Activated CD8-positive, alpha-beta memory T cell treated with anti-CD3 and anti-CD28 coated beads for 24 hours (primary cell): ENCODE results near the gene EIF4E2.

ENCODE experiments used
- DNase-seq: peaks from one replicate; pipeline ENCODE4 v3.0.0-alpha.2; 2020

Gene EIF4E2, protein sequence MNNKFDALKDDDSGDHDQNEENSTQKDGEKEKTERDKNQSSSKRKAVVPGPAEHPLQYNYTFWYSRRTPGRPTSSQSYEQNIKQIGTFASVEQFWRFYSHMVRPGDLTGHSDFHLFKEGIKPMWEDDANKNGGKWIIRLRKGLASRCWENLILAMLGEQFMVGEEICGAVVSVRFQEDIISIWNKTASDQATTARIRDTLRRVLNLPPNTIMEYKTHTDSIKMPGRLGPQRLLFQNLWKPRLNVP

GRCh38 chr2:232550354-232551249 is at the start of gene EIF4E2, which contains the start of gene TIGD1:
Gene EIF4E2 (plus strand): TSS chr2:232550689. CDS start chr2:232550725, 36 bp downstream.
Gene TIGD1 (minus strand): TSS chr2:232550557. CDS start chr2:232549882, 675 bp downstream.
- peak; percentile 96 for DNase-seq

GRCh38 chr2:232501331-232501771 is 49.1 kb upstream of the EIF4E2 start:
- no peak for DNase-seq

DNA sequence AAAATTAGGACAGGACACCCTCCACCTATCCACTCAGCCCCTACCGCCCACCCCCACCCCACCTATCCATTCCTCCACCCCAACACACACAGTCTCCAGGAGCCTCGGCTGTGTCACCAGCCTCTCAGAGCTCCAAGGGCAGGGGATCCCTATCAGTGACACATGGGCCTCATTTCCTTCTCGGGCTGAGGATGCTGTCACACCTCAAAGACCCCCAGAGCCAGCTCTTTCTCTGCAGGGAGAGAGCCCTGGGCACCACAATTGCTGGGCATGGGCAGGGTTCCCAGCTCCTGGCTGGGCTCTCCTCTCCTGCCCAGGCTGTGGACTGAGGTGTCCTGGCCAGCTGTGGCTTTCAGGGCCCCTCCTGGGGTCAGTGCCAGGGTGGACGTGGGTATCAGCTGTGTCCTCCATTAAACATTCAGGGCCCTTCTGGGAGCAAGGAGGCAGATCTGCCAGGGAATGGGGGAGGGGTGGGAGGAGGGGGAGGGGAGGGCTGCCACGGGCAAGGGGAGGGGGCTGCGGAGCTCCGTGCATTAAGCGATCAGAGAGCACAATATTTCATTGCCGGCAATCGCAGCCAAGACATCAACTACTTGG is 48.6 kb upstream of the EIF4E2 start:
- no peak for DNase-seq

GRCh38 chr2:232502511-232502910 is 48.0 kb upstream of the EIF4E2 start:
- no peak for DNase-seq

DNA sequence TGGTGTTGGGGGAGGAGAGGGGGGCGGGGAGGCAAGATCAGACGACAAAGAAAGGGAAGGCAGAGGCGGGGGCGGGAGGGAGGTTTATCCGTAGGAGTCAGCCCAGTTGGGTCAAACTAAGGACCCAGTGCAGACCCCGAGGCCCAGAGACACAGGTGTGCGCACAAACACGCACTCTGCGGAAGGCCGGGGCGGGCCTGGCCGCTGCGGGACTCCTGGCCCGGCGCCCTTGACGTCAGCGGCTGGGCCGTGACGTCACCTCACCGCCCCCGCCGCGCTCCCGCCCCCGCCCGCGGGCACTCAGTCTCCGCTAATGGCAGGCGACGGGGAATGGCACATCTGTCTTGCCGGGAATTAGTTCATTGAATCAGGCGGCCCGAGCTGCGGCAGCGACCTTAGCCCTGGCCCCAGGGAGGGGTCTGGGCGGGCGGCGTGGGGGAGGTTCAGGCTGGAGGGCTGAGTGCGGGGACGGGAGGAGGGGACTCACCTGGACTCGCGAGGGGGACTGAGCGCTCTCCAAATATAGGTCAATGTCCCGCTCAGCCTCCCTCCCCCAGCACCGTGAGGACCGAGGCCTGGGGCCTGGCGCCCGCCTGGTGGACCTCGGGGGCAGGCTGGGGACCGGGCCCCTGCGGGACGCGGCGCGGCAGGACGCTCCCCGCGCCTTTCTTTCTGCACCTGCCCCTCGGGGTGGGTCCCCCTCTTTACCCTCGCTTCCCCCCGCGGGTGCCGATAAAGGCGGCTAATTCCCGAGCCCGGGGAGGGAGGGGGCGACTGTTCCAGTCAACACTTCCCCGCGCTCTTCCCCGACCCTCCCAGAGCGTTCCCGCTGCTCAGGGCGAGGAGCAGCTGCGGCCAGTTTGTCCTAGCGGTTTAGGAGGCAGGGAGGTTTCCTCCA is 47.3 kb upstream of the EIF4E2 start:
- DNase-seq: peak; percentile 70

- no peak for DNase-seq
Observed at GRCh38 chr2:232503809-232504323, 46.6 kb upstream of the EIF4E2 start.

DNA sequence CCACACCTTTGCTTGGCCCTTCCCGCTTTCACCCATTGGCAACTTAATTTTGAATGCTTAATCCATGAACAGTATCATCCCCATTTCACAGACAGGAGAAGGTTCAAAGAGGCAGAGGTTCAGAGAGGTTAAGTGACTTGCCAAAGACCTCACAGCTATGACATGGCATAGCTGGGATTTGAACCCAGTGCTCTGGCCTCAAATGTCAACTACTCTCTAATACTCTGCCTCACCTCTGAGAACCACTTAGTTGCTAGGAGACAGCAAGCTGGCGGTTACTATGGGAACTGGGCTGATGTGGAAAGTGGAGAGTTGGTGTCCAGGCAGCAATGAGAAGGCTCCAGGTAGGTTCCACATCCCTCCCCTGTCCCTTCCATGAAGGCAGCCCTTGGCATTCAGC is 46.1 kb upstream of the EIF4E2 start:
- DNase-seq: no peak

DNA sequence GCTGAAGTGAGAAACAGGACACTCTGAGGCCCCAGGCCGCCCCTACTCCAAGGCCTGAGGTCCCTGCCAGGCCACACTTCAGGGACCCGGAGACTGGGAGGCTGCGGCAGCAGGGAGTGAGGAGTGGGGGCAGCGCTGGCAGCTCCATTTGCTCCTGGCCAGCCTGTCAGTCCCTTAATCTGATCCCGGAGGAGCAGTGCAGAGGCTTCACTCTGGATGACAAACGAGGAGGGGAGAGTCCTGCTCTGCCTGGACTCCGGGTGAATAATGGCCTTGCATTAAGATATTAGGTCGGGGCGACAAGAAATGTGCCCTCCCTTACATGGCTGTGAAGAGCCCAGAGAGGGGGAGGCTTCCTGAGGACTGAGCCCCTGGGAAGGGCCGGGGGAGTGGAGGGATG is 44.6 kb upstream of the EIF4E2 start:
- DNase-seq: no peak

DNA sequence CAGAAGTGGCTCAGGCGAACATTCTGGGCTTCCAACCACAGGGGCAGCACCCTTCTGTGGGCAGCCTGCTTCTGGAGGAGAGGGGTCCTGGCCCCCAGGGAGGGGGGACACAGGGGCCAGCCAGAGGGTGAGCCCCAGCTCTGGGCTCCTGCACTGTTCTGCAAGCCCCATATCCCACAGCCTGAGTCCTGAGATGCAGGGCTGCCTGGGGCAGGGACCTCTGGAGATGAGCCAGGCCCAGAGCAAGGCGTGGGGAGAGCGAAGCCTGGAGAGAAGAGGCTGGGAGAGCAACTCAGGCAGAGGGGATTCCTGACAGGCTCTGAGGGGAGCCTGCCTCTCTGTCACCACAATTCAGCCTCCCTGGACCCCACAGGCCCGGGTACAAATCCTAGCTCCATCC is 43.8 kb upstream of the EIF4E2 start:
- DNase-seq: no peak

DNA sequence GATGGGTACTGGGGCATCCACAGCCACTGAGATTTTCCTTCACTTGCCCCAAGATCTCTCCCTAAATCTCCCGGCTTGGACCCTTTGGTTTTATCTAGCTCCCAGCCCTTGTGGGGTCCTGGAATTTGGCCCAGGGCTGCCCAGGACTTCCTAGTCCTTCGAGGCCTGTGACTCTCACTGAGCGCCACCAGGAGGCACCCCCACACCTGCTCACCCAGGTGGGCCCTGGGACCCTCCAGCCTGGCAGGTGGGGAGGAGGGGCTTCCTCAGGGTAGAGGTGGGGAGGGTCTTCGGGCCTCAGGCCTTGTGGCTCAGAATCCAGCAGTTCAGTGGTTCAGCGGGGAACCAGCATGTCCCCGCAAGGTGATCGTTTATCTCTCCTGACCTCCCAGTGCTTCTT is 42.2 kb upstream of the EIF4E2 start:
- no peak for DNase-seq

DNA sequence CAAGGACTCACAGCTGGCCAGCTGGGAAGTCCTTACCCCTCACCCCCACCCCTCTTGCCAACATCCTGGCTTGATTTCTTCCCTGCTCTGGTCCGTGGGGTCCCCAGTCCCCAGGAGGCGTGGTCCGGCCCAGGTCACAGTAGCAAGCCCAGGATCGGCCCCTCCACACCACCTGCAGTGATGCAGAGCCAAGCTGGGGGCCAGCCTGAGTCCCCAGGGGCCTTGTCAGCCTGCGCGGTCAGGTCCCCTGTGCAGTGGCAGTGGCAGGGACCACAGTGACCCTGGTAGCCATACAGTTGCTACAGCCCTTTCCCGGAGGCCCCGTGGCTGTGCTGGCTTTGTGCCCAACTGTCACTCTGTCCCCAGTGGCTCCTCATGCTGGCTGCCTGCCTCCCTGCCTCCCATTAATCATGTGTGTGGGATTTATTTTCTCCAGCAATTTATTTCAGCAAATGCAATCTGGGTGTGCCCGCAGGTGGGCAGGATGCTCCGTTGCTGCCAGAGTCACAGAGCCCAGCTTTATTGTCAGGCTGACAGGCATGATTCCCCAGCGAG is 39.1 kb upstream of the EIF4E2 start:
- no peak for DNase-seq

DNA sequence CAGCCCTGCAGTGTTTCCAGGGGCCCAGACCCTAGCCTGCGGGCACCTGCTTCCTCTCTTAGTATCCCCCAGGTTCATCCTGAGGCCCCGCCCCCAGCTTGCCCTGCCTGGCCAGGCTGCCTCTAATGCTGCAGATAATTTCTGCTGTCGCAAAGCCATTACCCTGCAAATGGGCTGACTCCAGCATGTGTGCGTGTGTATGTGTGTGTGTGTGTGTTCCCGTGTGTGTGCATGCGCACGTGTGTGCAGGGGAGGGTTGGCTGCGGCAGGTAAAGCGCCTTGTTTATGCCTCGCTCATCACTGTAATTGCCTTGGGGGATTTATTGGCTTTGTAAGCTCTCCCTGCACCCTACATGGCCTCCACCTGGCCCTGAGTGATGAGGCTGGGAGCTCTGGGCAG is 37.9 kb upstream of the EIF4E2 start:
- DNase-seq: no peak

DNA sequence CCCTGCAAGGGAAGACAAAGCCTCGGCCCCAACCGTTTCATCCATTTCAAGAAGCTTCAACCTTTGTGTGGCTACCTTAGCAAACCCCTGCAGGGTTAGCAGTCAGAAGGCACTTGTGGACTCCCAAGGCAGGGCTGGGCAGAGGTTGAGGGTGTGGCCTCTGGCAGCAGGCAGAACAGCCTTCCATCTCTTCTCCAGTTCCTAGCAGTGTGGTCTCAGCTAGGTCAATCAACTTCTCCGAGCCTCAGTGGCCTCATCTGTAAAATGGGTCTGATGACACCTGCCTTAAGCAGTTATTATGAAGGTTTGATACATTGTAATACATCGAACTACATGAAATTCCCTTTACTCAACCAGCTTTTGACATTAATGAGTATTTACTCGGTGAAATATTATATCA is 37.1 kb upstream of the EIF4E2 start:
- no peak for DNase-seq

DNA sequence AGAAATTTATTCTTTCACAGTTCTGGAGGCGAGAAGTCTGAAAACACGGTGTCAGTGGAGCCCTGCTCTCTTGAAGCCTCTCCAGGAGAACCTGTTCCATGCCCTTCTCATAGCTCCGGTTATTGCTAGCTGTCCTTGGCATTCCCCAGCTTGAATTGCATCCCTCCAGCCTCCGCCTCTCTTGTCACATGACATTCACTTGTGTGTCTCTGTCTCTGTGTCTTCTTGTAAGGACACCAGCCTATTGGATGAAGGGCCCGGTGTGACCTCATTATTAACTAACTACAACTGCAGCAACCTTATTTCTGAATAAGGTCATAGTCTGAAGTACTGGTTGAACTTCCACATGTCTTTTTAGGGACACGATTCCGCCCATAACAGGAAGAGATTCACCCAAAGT is 34.9 kb upstream of the EIF4E2 start:
- no peak for DNase-seq

- no peak for DNase-seq
Observed at GRCh38 chr2:232516551-232516950, 33.9 kb upstream of the EIF4E2 start.

GRCh38 chr2:232518844-232519243 is 31.6 kb upstream of the EIF4E2 start:
- no peak for DNase-seq

GRCh38 chr2:232519581-232520438 is 30.7 kb upstream of the EIF4E2 start, which contains the start of gene PRSS56:
Gene PRSS56 (plus strand): TSS chr2:232520388. CDS start chr2:232520599, 211 bp downstream.
- no peak for DNase-seq

GRCh38 chr2:232520489-232520888 is 30.0 kb upstream of the EIF4E2 start:
- DNase-seq: no peak

GRCh38 chr2:232521098-232521497 is 29.4 kb upstream of the EIF4E2 start:
- no peak for DNase-seq

DNA sequence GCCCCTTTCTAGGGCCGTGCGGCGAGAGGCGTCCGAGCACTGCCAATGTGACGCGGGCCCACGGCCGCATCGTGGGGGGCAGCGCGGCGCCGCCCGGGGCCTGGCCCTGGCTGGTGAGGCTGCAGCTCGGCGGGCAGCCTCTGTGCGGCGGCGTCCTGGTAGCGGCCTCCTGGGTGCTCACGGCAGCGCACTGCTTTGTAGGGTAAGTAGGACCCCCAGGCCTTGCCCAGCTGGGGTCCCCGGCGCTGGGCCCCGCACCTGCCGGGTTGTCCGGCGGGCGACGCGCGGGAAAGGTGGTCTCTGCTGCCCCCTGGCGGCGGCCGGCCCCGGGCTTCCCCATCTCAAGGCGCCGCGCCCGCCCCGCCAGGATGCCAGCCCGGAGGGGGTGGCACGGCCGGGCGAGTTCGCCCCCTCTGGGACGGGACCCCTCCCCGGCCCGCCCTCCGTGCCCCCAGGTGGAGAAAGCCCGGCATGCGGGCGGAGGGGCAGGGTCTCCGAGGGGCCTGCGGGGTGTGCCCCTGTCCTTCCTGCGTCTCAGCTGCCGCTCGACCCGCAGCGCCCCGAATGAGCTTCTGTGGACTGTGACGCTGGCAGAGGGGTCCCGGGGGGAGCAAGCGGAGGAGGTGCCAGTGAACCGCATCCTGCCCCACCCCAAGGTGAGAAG is 28.4 kb upstream of the EIF4E2 start:
- peak; percentile 91 for DNase-seq
